HG02840 (cell line): ENCODE data around the gene ATP8B3.

Source experiments
- ATAC-seq: cut with Tn5 transposase; IDR thresholded peaks from one replicate; pipeline ENCODE4 v1.9.1; 2021; ENCODE audit warnings: mild to moderate bottlenecking, moderate library complexity, moderate number of reproducible peaks; ENCODE audit not compliant: unreplicated experiment, low FRiP score

Gene ATP8B3, protein sequence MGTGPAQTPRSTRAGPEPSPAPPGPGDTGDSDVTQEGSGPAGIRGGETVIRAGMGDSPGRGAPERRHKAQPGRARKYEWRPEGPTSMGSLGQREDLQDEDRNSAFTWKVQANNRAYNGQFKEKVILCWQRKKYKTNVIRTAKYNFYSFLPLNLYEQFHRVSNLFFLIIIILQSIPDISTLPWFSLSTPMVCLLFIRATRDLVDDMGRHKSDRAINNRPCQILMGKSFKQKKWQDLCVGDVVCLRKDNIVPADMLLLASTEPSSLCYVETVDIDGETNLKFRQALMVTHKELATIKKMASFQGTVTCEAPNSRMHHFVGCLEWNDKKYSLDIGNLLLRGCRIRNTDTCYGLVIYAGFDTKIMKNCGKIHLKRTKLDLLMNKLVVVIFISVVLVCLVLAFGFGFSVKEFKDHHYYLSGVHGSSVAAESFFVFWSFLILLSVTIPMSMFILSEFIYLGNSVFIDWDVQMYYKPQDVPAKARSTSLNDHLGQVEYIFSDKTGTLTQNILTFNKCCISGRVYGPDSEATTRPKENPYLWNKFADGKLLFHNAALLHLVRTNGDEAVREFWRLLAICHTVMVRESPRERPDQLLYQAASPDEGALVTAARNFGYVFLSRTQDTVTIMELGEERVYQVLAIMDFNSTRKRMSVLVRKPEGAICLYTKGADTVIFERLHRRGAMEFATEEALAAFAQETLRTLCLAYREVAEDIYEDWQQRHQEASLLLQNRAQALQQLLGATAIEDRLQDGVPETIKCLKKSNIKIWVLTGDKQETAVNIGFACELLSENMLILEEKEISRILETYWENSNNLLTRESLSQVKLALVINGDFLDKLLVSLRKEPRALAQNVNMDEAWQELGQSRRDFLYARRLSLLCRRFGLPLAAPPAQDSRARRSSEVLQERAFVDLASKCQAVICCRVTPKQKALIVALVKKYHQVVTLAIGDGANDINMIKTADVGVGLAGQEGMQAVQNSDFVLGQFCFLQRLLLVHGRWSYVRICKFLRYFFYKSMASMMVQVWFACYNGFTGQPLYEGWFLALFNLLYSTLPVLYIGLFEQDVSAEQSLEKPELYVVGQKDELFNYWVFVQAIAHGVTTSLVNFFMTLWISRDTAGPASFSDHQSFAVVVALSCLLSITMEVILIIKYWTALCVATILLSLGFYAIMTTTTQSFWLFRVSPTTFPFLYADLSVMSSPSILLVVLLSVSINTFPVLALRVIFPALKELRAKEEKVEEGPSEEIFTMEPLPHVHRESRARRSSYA (N-terminal part only)

DNA sequence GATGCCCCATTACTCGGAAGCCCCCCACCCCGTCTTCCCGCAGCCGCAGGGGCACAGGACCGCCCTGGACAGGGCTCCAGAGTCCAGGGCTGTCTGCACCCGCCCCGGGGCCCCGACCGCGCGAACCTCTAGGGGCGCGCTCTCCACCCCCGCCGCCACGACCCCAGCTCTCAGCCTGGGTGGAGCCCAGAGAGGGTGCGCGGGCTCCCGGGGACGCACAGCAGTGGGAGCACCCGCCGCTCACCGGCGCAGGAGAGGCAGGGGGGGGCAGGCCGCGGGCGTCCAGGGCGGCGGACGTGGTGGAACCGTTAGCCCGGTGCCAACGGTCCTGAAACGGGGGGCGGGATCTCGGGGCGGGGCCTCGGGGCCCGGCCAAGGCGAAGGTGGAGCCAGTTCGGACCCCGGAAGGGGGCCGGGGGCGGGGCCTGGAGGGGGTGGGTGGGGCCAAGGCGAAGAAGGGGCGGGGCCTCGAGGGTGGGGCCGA lies at the start of gene ATP8B3:
Gene ATP8B3 (minus strand): TSS at position 335 of the 484 bp plus-strand sequence. CDS start 540 bp downstream, outside the sequence.
- ATAC-seq, result peak; percentile 5

DNA sequence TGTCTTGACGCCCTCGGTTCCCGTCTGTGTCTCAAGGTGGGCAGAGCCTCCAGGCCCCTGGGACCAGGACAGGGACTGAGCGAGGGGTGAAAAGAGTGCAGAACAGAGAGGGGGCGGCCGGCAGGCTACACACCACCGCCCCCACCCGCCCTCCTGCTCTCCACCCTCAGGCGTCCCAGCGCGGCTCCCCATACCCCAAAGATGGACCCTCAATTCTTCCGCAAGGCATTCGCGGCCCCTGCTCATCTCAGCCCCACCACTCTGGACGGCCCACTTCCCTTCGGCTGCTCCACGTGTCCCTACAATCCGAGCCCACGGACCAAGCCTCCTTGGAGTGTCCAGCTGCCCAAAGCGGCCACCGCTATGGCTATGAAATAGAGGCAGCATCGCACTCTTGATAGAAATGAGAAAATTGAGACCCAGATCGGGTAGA lies 49.5 kb upstream of the ATP8B3 start:
- no peak for ATAC-seq

DNA sequence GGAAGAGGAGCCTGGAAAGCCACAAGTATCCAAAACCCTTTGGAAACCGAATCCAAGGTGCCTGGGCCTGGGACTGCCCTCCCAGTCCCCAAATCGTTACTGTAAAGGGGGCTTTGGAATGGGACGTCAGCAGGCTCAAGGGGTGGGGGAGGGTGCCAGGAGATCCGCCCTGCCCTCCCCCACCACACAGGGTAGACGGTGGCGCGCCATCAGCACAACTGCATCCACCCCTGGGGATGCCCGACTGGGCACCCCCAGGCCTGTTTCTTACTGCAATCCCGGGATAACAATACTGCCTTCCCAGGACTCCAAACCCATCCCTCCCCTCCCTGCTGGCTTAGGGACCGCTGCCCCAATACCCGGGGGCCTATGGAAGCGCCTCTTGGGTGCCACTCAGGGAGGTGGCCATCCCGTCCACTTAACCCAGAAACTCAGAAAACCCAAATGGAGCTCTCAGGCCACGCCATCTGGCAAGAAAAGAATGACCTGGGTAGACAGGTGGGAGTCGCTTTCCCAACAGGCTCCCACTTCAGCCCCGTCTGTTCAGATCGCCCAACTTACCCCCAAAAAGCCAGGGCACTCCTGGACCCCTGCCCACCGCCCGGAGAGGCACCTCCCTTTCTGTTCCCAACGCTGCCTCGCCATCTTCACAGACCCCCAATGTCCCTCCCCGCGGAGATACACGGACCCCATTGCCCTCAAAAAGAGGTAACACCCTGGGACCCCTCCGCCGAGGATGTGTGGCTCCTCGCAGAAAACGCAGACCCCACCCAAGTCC lies 48.9 kb upstream of the ATP8B3 start:
- no peak for ATAC-seq

DNA sequence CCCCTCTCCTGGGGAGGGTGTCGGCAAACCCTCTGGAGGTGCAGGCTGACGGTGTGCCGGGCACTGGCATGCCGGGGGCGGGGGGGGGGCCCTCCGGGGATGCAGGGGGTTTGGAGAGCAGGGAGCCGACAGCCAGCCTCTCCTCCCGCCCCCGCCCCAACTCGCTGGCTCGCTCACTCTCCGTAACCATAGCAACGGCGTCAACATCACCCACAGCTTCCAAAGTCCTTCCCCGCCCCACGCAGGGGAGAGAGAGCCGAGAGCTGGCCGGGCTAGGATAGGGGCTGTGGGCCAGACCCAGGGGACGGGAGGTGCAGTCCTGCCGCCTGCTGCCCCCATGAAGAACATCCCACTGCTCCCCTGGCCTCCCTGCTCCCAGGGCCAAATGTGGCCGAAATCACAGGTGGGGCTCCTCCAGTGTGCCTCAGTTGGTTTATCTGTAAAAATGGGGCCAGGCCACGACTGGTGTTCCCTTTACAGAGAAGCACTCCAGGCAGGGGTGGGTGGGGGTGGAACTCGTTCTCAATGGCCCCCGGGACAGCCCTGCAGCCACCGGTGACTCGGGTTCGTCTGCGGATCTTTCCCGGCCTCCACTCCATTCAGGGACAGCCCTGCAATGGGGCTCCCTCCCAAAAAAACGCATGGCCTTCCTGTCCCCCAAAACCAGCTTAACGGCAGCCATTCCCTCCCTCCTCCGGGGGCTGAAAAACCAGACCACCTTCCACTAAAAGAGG lies 48.1 kb upstream of the ATP8B3 start:
- no peak for ATAC-seq

DNA sequence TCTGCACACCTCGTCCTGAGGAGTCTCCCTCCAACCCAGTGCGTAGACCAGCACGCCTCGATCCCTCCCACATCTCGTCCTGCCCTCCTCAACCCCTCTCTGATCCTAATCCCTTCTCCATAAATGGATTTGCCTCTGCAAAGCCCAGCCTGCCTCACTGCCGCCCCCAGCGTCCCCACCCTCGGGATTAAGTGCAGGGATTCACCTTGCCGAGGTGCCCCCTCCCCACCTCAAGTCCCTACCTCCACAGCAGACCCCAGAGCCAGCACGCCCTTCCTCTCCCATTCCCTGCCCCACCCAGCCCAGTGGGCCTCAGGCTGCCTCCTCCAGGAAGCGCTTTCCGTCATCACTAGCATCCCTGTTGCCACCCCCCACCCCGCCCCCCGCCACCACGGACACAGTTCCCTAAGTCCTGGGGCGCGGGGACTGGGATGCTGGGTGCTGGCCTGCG lies 47.3 kb upstream of the ATP8B3 start:
- ATAC-seq, result no peak

DNA sequence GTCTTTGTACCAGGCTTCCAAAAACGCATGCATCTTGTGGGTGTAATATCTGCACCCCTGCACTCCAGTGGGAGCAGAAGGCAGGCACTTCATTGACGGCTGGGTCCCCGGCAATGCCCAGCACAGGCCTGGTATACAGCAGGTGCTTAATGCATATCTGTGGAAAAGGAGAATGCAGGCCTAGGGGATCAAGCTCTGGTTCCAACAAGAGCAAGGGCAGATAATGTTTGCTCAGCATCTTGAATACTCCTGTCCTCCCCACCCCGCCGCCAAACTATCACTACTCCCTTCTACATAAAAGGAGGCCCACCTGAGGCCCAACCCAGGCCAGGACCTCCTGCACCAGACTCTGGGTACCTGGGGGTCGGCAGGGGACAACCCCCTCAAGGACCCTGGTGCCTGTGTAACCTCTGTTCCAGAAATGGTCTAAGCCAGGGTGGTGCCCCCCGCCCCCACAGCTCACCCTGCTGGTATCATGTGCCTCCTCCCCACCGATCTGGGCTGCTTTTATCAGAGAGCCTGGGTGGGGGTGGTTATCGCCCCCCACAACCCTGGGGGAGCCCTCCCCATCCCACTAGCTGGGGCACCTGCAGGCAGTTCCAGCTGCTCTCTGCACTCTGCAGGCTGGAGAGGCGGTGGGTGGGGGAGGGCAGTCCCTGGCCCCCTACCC lies 46.5 kb upstream of the ATP8B3 start:
- ATAC-seq, result no peak

DNA sequence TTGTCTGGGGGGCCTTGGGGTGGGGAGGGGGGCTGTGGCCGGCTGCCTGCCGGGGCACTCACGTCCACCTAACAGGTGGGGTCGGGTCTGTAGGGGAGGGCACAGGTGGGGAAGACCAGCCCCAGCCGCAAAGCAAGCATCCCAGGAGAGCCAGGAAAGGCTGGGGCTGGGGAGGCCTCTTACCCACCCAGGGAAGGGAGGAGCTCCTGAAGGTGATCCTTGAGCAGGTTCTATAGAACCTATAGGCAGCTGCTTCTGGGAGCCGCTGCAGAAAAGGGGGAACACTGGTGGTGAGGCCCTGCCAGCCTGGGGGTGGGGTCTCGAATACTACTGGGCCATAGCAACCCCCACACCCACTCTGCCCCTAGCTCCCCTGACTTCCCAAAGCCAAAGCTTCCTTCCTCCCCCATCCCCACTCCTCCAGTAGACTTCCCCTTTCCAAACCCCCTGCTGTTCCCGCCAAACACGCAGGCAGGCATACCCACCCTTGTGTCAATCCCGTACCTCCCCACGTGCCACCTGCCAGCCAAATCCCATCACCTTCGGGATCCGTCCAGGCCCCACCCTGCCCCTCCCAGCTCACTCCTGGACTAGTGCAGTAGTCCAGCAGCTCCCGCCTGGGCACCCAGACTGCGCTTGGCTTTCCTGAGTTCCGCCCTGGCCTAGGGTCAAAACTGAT lies 45.7 kb upstream of the ATP8B3 start:
- ATAC-seq, result no peak

DNA sequence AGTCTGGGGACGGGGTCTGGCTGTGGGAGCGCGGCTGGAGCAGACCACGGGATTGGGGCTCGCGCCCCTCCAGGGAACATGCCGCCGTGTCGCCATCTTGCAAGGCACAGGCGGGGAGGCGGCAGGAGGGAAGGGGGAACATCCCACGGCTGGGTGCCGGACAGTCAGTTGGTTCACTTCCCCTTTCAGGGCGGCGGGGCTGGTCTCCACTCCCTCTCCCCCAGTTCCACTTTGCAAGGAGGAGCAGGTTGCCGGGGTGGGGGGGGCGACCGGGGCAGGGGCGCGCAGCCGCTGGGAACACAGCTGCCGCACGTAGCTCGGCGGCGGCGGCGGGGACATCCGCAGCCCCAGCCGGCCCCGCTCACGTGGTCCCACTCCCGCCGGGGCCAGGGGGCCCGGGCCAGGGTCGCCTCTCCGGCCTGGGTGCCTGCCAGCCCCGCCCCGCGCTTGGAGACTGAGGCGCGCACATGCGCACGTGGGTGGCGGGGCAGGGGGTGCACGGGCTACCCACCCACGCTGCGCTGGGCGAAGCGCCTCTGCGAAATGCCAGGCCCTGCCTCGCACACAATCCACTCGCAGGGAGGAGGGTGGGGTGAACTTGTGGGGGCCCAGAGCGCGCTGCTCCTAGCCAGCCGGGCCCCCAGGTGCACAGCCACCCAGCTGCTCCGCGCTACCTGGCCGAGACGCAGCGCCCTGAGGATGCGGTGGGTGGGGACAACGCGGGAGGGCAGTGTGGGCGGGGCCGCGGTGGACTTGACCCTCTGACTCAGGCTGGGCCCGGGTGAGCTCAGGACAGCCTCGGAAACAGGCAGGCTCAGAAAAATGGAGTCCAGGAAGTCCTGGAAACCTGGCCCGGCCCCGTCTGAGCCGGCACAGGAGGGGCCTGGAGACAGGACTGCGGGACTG lies 44.9 kb upstream of the ATP8B3 start:
- ATAC-seq, result no peak

DNA sequence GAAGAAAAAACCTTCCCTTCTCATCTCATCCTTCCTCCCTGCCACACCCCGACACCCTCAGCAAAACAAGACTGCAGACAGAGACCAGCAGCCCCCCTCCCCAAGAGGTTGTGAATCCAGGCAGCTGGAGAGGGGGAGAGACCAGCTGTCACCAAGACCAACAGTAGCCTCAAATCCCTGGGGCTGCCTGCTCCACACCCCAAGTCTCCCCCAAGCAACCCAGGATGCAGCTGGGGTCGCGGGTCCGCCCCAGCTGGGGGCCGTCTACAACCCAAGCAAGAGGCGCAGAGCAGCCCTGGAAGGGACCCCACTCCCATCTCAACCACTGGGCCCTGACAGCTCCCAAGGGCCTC lies 44.2 kb upstream of the ATP8B3 start:
- no peak for ATAC-seq

DNA sequence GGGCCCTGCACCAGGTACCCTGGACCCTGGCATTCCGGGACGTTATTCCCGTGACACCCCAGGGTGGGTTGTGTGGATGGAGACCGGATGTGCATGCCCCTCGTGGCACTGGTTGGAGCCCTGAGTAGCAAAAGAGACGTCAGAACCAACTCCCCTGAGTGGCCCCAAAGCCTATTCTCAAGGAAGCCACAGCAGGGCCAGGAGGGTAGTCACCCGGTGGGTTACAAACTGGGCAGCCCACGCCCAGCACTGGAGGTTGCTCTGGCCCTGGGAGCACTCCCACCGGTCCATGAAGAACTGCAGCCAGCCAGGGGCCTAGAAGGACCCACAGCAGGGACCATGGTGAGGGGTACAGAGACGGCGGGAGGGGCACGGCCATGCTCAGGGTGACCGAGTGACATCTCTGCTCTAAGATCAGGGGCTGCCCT lies 43.8 kb upstream of the ATP8B3 start:
- no peak for ATAC-seq

DNA sequence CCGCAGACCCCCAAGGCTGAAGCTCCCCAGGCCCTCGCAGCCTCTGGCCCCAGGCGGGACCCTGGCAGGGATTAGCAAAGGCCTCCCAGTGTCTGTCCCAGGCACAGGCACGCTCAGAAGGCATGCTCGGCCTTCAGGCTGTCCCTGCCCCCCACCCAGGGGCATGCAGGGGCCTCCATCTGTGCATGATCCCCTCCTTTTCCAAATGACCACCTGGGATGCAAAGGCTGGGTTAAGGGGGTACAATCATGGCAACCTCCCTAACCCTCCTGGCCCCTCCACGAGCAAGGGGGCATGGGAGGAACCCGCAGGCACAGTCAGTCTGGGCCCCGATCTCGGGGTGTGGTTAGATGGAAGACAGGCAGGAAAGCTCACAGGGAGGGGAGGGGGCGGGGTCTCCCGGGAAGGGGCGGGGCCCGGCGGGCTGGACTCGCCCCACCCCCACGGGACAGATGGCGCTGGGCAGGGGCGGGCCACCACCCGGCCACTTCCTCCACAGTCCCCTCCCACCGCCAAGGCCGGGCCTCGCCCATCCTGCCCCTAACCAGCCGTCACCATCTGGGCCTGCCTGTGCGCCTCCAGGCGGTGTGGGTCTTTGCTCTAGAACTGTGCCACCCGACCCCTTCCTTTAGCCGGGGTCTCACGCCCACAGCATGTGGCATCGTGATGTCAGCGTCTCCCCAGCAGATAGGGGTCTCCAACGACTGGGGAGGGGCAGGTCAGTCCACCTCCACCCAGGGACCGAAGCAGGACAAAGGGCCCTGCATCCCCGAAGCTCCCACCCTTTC lies 43.2 kb upstream of the ATP8B3 start:
- peak; percentile 46 for ATAC-seq

DNA sequence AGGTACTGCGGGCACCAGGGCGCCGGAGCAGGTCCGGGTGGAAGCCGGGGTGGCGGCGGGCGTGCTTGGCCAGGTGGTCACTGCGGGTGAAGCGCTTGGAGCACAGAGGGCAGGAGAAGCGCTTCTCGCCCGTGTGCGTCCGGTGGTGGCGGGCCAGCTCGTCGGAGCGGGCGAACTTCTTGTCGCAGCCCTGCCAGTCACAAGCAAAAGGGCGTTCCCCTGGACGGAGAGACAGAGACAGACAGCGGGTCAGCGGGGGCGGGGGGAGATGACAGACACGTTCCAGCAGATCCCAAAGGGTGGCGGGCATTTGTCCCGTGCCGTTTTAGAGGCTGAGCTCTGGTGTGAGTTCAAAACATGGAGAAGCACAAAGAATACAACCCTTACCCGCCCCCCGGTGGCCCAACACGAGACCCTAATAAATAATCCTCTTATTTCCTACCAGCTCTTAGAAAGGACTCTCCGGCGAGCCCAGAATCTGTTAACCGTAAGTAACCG lies 42.5 kb upstream of the ATP8B3 start:
- ATAC-seq, result no peak

DNA sequence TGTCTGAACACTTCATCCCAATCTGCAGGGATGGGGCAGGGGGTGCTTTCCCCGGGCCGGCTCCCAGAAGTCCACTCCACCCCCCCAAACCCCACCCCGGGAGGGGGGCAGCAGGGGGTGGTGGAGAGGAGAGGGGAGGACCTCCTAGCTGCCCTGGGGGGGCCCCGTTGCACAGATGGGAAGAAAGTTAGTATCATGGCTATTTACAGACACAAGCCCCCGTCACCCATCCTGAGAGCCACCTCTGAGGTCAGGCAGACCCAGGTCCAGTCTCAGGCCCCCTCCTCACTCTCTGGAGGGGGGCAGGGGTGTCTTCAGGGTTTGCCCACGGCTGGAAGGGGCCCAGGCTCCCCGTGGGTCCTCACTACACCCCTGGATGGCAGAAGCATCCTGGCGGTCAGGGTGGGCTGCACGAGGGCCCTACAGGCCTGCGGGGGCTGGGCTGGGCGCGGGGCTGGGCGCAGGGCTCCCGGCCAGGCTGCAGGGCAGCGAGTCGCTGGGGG lies 42.0 kb upstream of the ATP8B3 start:
- ATAC-seq, result no peak

DNA sequence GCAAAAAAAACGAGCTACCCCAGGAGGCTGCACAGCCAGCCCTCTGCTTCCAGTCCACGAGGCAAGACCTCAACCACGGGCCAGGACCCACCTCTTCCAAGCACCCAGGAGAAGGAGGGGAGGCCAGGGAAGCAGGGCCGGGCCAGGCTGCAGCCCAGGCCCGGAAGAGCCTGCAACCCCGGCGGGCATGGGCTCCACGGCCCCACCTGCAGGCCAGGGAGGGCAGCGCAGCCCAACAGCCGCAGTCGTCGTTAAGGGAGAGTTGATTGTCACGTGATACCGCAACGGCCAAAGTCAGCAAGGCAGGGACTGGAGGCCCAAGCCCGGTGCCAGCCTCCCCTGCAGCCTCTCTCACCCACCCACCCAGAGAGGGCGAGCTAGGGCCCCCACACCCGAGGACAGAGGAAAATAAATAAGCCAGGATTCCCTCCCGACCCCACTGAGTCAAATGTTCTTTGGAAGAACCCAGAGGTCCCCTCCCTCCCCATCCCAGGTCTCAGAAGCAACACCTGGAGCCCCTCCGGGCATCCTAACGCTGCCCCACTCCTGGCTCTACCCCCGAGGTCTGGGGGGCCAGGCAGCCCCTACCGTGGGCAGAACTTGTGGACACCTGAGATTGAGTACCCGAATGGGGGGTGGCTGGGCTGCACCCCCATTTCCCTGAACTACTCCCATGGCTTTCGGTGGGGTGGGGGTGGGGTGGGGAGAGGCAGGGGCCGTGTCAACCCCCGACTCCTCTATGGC lies 41.4 kb upstream of the ATP8B3 start:
- ATAC-seq, result no peak

DNA sequence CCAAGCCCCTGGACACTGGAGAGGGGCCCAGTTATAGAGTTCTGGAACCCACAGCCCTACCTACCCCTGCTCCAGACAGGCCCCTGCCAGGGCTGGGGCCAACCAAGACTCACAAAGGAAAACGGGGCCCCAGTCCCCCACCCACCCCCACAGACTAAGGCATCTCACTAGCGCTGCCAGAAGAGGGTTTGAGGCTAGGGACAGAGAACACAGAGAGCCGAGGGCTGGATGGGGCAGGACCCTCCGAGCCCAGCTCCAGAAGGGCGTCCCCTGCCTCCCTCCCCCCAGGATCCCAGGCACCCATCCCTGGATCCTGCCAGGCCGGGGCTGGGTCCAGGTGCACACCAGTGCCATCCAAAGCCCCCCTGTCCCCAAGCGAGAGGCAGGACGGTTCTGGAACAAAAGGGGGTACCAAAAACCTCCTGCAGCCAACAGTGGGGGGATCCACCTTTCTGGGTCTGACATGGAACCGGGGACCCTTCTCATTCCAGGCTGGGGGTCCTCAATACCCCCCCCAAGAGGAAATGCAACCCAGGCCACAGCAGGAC lies 40.6 kb upstream of the ATP8B3 start:
- no peak for ATAC-seq
